ENCODE measurements around the gene PRKCE.
"Not testable (repeated sequence)": the region's sequence is repeated elsewhere in the genome, so short reads cannot be mapped to it uniquely, and the experiment has no call there.

Gene PRKCE

GRCh38 chr2:45688479-45689298 lies 37.2 kb downstream of the PRKCE start:
- DNase-seq (ENCODE audit: low spot score): no peak
- no peak for TF ChIP-seq CTCF (IDR thresholded peaks at IDR 0.05; ENCODE audit: borderline replicate concordance, control extremely low read depth, extremely low read depth, insufficient read depth, missing control alignments)
- in situ Hi-C loops (cut with MboI; ENCODE audit: low sequenced_read_pairs, unreplicated experiment): no loop called here

GRCh38 chr2:45690231-45690630 lies 38.8 kb downstream of the PRKCE start:
- no peak for TF ChIP-seq CTCF (IDR thresholded peaks at IDR 0.05; ENCODE audit: borderline replicate concordance, control extremely low read depth, extremely low read depth, insufficient read depth, missing control alignments)
- DNase-seq (ENCODE audit: low spot score): no peak
- in situ Hi-C loops (cut with MboI; ENCODE audit: low sequenced_read_pairs, unreplicated experiment): no loop called here

- peak; percentile 39 for DNase-seq (ENCODE audit: low spot score)
- in situ Hi-C loops (cut with MboI; ENCODE audit: low sequenced_read_pairs, unreplicated experiment): no loop called here
- no peak for TF ChIP-seq CTCF (IDR thresholded peaks at IDR 0.05; ENCODE audit: borderline replicate concordance, control extremely low read depth, extremely low read depth, insufficient read depth, missing control alignments)
These were observed 39.9 kb downstream of the PRKCE start for GRCh38 chr2:45691171-45691999.

GRCh38 chr2:45692566-45692965 lies 41.1 kb downstream of the PRKCE start:
- in situ Hi-C loops (cut with MboI; ENCODE audit: low sequenced_read_pairs, unreplicated experiment): no loop called here
- no peak for TF ChIP-seq CTCF (IDR thresholded peaks at IDR 0.05; ENCODE audit: borderline replicate concordance, control extremely low read depth, extremely low read depth, insufficient read depth, missing control alignments)
- DNase-seq (ENCODE audit: low spot score): no peak

GRCh38 chr2:45695480-45696007 lies 44.1 kb downstream of the PRKCE start:
- in situ Hi-C loops (cut with MboI; ENCODE audit: low sequenced_read_pairs, unreplicated experiment): not testable (repeated sequence)
- peak; percentile 61 for DNase-seq (ENCODE audit: low spot score)

GRCh38 chr2:45696708-45697107 lies 45.2 kb downstream of the PRKCE start:
- no peak for DNase-seq (ENCODE audit: low spot score)
- TF ChIP-seq CTCF (IDR thresholded peaks at IDR 0.05; ENCODE audit: borderline replicate concordance, control extremely low read depth, extremely low read depth, insufficient read depth, missing control alignments): no peak
- in situ Hi-C loops (cut with MboI; ENCODE audit: low sequenced_read_pairs, unreplicated experiment): no loop called here

GRCh38 chr2:45697190-45697589 lies 45.7 kb downstream of the PRKCE start:
- no peak for TF ChIP-seq CTCF (IDR thresholded peaks at IDR 0.05; ENCODE audit: borderline replicate concordance, control extremely low read depth, extremely low read depth, insufficient read depth, missing control alignments)

More at GRCh38 chr2:45697190-45697589, 45.7 kb downstream of the PRKCE start:
- no peak for DNase-seq (ENCODE audit: low spot score)
- in situ Hi-C loops (cut with MboI; ENCODE audit: low sequenced_read_pairs, unreplicated experiment): no loop called here
